NOMO-1 treated with DMSO at 0.1 percent for 48 hours (cell line): ENCODE data around the gene HRH2.

Source experiments
- DNase-seq: peaks from one replicate; lab custom pipeline; 2025; ENCODE audit not compliant: unreplicated experiment; lab: John Stamatoyannopoulos, UW

The HRH2 gene

GRCh38 chr5:175690586-175690985 lies 32.7 kb downstream of the HRH2 start:
- no peak for DNase-seq

GRCh38 chr5:175691761-175692160 lies 33.9 kb downstream of the HRH2 start:
- DNase-seq: no peak

GRCh38 chr5:175692235-175692995 lies 34.5 kb downstream of the HRH2 start:
- DNase-seq: no peak

GRCh38 chr5:175692996-175693710 lies 35.3 kb downstream of the HRH2 start:
- no peak for DNase-seq

GRCh38 chr5:175693741-175694140 lies 35.9 kb downstream of the HRH2 start:
- DNase-seq: no peak

GRCh38 chr5:175694371-175695160 lies 36.7 kb downstream of the HRH2 start:
- peak; percentile 93 for DNase-seq

- DNase-seq: no peak
Measured at GRCh38 chr5:175695161-175696126, 37.6 kb downstream of the HRH2 start.

- peak; percentile 95 for DNase-seq
Measured at GRCh38 chr5:175696139-175696854, 38.4 kb downstream of the HRH2 start.

- DNase-seq: no peak
Measured at GRCh38 chr5:175696855-175697198, 39.0 kb downstream of the HRH2 start.

- no peak for DNase-seq
Measured at GRCh38 chr5:175697846-175698245, 40.0 kb downstream of the HRH2 start.

GRCh38 chr5:175698401-175699115 lies 40.7 kb downstream of the HRH2 start:
- no peak for DNase-seq

- DNase-seq: no peak
Measured at GRCh38 chr5:175700991-175701390, 43.1 kb downstream of the HRH2 start.

GRCh38 chr5:175701797-175702196 lies 43.9 kb downstream of the HRH2 start:
- no peak for DNase-seq

GRCh38 chr5:175706499-175706898 lies 48.6 kb downstream of the HRH2 start:
- no peak for DNase-seq

GRCh38 chr5:175707751-175708375 lies 50.0 kb downstream of the HRH2 start:
- no peak for DNase-seq

- DNase-seq: no peak
Measured at GRCh38 chr5:175709276-175709781, 51.5 kb downstream of the HRH2 start.

- no peak for DNase-seq
Measured at GRCh38 chr5:175710326-175710725, 52.5 kb downstream of the HRH2 start.

GRCh38 chr5:175711031-175711430 lies 53.2 kb downstream of the HRH2 start:
- no peak for DNase-seq
